ENCODE measurements around the gene LIPM.

Gene LIPM

GRCh38 chr10:88802523-88803285, at the start of gene LIPM:
Gene LIPM (plus strand): TSS chr10:88802730. CDS start chr10:88802897, 167 bp downstream.
- DNase-seq = no peak

- no peak for DNase-seq
Measured at GRCh38 chr10:88754287-88754686, 48.2 kb upstream of the LIPM start.

- DNase-seq = no peak
Measured at GRCh38 chr10:88755753-88756152, 46.8 kb upstream of the LIPM start.

- no peak for DNase-seq
Measured at GRCh38 chr10:88756660-88757059, 45.9 kb upstream of the LIPM start.

- DNase-seq = no peak
Measured at GRCh38 chr10:88759366-88760101, 43.0 kb upstream of the LIPM start, which contains the start of gene LIPN. Gene LIPN (plus strand): TSS chr10:88760020. CDS start chr10:88761406, 1,386 bp downstream.

GRCh38 chr10:88762906-88763305, 39.6 kb upstream of the LIPM start:
- DNase-seq = no peak

- DNase-seq = no peak
Measured at GRCh38 chr10:88763441-88763840, 39.1 kb upstream of the LIPM start.

- no peak for DNase-seq
Measured at GRCh38 chr10:88764110-88764509, 38.4 kb upstream of the LIPM start.

- DNase-seq = no peak
Measured at GRCh38 chr10:88765816-88766215, 36.7 kb upstream of the LIPM start.

- no peak for DNase-seq
Measured at GRCh38 chr10:88769384-88769783, 33.1 kb upstream of the LIPM start.

GRCh38 chr10:88781206-88781605, 21.3 kb upstream of the LIPM start:
- DNase-seq = no peak

GRCh38 chr10:88782222-88782621, 20.3 kb upstream of the LIPM start:
- DNase-seq = no peak

- no peak for DNase-seq
Measured at GRCh38 chr10:88783724-88784123, 18.8 kb upstream of the LIPM start.

GRCh38 chr10:88786032-88786770, 16.3 kb upstream of the LIPM start:
- DNase-seq = peak in 1 of 2 experiments; percentile 4

- no peak for DNase-seq
Measured at GRCh38 chr10:88787463-88787862, 15.1 kb upstream of the LIPM start.

- DNase-seq = peak in 1 of 2 experiments; percentile 37
Measured at GRCh38 chr10:88788924-88789323, 13.6 kb upstream of the LIPM start.

GRCh38 chr10:88791924-88792323, 10.6 kb upstream of the LIPM start:
- DNase-seq = peak in 1 of 2 experiments; percentile 8

GRCh38 chr10:88792661-88793060, 9.9 kb upstream of the LIPM start:
- DNase-seq = no peak

GRCh38 chr10:88793712-88794299, 8.7 kb upstream of the LIPM start:
- DNase-seq = no peak

- no peak for DNase-seq
Measured at GRCh38 chr10:88794731-88795130, 7.8 kb upstream of the LIPM start.

GRCh38 chr10:88800152-88801125, 2.1 kb upstream of the LIPM start:
- peak in 1 of 2 experiments; percentile 61 for DNase-seq

GRCh38 chr10:88803641-88804040, 1.1 kb downstream of the LIPM start:
- no peak for DNase-seq
